OCI-M2 (cell line): ENCODE results near the gene ZMYND19.
"Not testable (repeated sequence)": the region's sequence is repeated elsewhere in the genome, so short reads cannot be mapped to it uniquely, and the experiment has no call there.

Source experiments
- DNase-seq: peaks from one replicate; lab custom pipeline; 2025; ENCODE audit not compliant: unreplicated experiment; lab: John Stamatoyannopoulos, UW

Gene ZMYND19

DNA sequence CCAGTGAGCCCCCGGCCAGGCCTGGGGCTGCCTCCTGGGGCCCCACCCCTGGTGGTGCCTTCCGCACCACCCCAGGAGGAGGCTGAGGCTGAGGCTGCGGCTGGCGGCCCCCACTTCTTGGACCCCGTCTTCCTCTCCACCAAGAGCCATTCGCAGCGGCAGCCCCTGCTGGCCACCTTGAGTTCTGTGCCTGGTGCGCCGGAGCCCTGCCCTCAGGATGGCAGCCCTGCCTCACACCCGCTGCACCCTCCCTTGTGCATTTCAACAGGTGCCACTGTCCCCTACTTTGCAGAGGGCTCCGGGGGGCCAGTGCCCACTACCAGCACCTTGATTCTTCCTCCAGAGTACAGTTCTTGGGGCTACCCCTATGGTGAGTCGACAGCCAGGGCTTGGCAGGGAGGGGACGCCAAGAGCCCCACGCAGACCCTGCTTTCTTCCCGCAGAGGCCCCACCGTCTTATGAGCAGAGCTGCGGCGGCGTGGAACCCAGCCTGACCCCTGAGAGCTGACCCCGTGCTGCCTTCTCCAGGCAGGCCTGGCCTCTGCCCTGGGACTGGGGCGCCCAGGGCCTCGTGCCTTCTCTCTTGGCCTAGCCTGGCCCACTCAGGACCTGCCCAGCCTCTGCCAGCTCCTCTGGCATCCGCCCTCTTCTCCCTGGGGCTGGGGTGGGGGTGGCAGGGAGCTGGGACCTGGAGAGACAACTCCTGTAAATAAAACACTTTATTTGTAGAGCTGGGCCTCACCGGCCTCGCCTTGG lies 24.5 kb upstream of the ZMYND19 start:
- DNase-seq: no peak

DNA sequence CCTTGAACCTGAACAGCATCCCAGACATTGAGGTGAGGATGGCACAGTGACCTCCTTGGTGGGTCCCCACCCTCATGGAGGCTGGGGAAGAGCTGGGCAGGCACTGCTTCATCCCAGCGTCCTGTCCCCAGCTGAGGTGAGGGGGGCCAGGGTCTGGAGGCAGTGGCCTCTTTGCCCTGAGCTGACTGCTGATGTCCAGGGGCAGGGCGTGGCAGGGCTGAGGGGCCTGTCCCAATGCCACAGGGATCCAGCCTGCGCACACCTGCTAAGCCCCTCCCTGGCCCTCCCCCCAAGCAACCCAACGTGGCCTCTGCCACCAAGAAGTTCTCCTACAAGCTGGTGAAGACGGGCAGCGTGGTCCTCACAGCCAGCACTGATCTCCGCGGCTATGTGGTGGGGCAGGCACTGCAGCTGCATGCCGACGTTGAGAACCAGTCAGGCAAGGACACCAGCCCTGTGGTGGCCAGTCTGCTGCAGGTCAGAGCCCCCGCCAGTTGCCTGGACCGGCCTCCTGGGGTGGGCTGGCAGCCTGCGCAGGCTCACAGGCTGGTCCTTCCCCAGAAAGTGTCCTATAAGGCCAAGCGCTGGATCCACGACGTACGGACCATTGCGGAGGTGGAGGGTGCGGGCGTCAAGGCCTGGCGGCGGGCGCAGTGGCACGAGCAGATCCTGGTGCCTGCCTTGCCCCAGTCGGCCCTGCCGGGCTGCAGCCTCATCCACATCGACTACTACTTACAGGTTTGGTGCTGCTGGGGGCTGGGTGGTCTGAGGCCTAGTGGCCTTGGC lies 23.6 kb upstream of the ZMYND19 start:
- DNase-seq: no peak

DNA sequence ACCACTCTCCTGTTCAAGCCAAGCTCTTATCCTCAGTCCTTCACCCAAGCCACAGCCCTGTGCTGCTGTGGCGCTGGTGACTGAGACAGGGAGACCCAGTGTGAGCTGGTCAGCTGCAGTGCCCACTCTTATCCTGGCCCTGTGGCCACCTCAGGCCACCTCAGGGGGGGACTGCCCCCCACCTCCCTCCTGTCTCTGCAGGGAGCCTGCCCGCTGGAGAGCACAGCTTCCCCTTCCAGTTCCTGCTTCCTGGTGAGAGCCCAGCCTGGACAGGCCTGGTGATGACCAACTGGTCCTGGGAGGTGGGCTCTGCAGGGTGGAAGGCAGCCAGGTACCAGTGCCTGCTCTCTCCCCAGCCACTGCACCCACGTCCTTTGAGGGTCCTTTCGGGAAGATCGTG lies 22.9 kb upstream of the ZMYND19 start:
- DNase-seq: no peak

DNA sequence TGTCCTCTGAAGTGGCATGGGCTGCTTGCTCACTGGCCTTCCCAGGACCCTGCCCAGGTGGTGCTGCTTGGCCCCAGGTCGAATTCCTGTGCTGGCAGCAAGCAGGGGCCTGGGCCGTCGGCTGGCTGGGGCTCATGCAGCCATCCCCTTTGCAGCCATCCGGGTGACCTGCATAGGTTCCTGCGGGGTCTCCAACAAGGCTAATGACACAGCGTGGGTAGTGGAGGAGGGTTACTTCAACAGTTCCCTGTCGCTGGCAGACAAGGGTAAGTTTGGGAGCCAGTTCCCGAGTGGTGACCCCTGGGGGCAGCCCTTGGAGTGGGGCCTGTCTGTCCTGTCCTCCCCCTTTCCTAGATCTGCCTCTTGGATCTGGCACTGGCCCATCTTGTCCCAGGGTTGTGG lies 22.4 kb upstream of the ZMYND19 start:
- no peak for DNase-seq

DNA sequence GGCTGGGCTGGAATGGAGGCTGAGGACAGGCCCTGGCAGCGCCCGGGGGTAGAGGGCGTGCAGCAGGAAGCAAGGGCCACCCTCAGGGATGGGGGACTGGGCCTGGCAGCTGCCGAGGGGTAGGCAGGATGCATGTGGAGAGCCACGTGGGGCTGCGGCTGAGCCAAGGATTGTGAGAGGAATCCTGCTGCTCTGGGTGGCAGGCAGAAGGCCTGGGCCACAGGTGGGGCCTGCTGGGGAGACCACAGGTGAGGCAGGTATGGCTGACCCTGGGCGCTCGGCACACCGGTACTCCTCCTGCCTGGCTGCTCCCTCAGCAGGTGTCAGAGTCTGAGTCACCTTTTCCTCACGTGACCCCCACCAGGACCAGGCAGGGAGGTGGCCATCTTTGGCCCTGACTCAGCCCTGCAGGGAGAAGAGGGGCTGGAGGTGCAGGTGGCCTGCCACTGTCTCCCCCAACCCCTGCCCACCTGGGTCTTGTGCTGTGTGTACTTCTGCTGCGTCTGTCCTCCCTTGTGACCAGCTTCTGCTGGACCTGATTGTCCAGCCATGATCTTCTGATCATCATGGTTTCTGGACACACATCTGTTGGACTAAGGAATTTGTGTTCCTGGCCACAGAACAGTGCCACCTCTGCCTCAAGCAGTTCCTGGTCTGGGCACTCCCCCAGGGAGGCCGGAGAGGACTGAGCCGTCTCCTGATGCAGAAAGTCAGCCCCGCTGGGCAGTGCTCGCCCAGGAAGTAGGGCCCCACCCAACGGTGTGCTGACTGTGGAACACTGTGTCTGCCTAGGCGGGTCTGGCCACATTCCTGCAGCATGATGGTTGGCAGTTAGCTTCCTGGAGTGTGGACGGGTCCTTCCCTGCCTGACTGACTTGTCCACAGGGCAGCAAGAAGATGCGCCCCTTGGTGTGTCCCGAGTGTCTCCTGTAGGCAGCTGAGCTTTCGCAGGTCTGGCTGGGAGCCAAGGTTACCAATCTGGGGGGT lies 21.6 kb upstream of the ZMYND19 start:
- no peak for DNase-seq

DNA sequence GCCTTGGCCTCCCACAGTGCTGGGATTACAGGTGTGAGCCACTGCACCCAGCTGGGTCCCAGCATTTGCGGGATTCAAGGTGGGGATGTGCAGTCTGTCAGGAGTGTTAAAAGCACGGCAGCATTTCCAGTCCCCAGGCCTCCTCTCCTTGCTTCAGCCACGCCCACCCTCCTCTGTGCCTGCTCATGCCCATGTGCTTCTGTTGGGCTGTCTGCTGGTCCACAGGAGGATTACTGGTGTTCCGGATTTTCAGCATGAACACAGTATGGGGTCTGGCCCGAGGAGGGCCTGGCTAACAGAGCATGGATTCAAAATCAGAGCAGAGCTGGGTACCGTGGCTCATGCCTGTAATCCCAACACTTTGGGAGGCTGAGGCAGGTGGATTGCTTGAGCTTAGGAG lies 20.6 kb upstream of the ZMYND19 start:
- DNase-seq: no peak

DNA sequence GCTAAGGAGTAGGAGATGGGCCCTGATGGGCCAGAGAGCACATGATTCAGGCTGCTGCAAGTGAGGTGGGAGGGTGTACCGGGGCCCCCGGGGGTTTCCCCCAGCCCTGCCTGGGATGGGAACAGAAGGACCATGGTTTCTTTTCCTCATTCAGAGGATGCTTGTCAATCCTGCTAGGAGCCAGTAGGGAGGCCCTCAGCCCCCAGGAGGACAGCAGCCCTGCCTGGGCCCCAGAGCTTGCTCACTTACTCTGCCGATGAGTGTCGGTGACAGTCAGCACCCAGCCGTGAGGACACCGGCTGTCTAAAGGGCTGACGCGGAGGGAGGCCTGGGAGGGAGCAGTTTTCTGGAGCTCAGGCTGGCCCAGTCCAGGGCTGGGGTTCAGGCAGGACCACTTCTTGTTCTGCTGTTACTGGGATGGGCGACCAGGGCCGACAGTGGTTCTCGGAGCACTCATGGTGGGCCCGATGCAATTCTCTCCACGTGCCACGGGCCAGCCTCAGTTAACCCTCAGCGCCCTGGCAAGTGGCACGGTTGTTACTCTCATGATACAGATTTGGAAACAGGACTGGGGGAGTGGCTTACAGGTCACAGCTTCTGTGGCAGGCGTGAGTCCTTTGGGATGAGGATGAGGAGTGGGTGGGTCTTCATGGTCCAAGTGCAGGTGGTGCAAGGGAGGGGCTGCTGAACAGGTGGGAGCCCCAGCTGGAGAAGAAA lies 17.0 kb upstream of the ZMYND19 start:
- DNase-seq: no peak

DNA sequence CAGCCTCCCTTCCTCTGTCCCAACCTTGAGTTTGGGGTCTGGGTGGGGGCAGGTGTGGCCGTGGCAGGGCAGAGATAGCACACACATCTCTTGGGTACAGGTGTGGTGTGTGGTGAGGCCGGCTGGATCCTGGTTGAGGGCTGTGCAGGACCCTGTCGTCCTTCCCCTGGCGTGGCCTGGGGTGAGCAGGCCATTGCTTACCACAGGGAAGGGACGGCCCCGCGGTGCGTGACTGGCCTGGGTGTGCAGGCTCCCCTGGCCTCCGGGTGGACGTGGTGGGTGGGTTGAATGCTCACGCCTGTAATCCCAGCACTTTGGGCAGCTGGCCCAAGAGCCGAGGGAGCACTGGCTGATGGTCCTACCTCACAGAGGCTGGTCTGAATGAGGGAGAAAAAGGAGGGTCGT lies 16.4 kb upstream of the ZMYND19 start:
- DNase-seq: no peak

DNA sequence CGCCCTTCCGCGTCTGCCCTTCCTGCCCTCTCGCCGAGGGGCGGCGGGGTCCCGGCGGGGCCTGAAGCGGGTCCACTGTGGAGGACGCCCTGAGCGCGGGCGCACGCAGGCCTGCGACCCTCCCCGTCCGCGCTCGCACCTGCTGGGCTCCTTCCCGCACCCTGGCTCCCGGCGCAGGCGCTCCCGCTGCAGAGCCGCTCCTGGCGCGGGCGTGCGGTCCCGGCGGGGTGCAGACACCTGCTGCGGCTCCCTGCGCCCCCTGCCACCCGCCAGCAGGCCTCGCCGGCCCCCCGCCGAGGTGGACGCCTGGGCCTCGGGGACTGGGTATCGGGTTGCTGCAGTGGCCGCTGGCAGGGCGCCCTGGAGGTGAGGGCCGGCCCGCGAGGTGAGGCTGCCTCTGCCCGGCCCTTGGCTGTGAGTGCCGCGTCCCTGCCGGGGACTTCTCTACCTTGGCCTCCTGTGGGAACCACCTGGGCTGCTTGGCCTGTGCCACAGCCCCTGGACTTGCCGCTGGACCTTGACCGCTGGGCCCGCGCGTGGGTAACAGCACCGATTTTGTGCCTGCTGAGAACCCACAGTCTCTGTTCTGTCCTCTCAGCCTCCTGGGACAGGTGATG lies 15.8 kb upstream of the ZMYND19 start:
- no peak for DNase-seq

DNA sequence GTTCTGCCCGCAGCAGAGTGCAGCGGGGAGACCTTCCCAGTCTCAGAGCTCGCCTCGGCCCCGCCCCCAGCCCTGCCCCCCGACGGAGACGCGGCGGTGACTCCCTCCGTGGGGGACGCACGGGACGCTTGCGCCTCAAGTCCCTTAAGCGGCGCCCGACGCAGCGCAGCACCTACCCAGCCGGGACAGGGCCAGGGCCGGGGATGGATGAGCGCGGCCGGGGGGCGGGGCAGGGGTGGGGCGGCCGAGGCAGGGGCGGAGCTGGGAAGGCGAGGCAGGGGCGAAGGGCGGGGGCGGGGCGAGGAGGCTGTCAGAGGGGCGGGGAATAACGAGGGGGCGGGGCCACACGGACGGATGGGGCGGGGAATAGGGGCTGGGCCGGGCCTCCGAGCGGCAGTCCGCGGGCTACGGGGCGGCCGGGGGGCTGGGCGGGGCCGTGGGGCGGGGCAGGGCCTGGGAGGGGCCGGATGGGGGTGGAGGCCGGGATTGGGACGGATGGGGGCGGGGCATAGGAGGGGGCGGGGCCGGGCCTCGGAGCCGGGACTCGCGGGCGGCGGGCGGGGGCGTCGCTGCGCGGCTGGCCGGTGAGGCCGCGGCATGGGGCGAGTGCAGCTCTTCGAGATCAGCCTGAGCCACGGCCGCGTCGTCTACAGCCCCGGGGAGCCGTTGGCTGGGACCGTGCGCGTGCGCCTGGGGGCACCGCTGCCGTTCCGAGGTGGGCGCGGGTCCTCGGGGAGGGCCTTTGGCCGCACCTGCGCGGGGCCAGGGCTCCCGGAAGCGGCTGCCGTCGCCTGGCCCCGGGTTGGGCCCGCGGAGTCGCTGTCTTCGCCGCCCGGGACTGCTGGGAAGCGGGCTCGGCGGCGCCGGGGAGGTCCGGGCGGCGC lies 15.1 kb upstream of the ZMYND19 start, which contains the start of gene ARRDC1:
Gene ARRDC1 (plus strand): TSS at position 566 of the 884 bp plus-strand sequence. CDS start 32 bp downstream, at position 598.
- DNase-seq: no peak

DNA sequence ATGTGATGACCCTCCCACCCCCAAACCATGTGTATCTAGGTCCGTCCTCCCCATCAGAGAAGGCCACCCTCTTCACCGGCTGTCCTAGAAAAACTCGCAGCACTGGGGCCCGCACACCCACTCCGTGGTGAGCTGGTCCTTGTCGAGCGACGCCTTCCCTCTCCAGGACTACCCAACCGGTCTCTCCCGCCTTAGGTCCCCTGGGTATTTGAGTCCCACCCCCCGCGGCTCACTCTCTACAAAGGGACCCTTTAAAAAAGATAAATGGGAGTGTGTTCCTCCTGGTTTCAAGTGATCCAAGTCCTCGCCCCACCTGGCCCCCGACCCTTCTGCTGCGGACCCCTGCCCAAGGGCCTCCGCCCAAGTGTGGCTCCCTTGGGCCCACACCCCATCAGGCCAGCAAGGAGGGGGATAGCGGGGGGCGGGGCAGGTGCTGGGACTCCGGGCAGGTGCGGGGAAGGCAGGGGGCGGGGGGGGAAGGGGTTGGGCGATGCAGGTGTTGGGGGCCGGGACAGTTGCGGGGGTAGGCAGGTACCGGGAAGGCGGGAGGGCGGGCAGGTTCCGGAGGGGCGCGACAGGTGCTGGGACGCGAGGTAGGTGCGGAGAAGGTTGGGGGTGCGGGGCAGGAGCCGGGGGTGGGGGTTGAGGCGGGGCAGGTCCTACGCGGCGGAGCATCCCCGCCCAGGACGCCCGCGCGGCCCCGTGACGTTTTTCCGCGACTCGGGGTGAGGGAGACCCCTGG lies 14.2 kb upstream of the ZMYND19 start:
- no peak for DNase-seq

DNA sequence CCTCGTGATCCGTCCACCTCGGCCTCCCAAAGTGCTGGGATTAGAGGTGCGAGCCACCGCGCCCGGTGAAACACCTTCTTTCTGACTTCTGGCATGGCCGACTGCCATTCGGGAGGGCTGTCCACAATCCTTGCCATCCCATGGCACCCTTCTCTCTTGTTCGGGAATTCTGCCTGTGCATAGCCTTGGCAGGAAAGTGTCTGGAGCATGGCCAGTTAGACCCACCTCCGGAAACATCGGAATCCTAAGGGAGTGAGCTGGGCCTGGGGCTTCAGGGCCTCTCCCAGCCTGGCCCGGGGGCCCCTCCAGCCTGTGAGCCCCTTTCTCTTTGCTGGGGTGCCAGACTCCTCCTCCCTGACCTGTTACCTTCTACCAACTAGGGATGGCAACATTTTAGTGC lies 13.6 kb upstream of the ZMYND19 start:
- DNase-seq: no peak

DNA sequence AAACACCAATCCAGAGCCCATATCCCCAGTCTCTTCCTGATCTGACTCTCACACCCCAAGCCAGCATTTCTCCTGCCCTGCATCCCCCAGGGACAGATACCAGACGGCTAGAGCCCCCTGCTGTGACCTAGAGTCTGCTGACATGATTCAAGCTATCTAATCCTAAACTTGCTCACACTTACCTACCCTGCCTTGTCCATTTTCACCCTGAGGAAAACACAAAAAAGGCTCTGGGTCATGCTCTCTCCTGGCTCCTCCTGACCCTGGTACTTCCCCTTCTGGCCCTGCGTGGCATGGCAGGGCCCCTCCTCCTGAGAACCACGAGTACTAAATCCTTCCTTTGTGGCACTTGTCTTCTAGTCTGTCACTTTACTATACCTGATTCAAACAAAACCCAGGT lies 12.3 kb upstream of the ZMYND19 start:
- DNase-seq: no peak

DNA sequence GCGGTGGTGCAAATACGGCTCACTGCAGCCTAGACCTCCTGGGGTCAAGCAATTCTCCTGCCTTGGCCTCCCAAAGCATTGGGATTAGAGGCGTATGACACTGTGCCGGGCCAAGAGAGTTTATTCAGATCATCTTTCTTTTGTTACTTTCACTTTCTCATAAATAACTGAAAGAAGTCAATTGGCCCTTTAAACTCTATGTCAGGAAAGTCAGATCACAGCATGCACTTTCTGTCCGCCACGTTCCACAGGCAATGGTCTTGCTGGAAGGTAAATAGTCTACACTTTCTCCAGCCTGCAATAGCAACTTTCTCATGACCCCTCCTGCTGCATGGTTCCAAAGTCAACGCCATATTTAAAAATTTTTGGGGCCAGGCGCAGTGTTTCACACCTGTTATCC lies 8.6 kb upstream of the ZMYND19 start:
- no peak for DNase-seq

DNA sequence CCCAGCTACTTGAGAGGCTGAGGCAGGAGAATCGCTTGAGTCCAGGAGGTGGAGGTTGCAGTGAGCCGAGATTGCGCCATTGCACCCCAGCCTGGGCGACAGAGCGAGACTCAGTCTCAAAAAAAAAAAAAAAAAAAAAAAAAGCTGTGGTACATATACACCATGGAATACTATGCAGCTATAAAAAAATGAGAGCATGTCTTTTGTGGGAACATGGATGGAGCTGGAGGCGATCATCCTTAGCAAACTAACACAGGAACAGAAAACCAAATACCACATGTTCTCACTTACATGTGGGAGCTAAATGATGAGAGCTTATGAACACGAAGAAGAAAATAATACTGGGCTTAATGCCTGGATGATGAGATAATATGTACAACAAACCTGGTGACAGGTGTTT lies 6.3 kb upstream of the ZMYND19 start:
- DNase-seq: not testable (repeated sequence)

DNA sequence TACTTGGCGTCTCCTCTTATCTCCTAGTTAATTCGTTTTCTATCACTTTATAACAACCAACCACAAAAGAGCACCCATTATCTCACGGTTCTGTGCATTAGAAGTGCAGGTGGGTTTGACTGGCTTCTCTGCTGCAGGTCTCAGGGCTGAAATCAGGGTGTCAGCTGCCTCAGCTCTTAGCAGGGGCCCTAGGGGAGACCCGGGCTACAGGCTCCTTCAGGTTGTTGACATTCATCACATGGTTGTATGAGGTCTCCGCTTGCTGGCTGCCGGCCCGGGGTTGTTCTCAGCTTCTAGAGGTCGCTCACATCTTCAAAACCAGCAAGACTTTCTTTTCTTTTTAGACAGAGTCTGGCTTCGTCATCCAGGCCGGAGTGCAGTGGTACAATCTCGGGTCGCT lies 2.9 kb upstream of the ZMYND19 start:
- no peak for DNase-seq

DNA sequence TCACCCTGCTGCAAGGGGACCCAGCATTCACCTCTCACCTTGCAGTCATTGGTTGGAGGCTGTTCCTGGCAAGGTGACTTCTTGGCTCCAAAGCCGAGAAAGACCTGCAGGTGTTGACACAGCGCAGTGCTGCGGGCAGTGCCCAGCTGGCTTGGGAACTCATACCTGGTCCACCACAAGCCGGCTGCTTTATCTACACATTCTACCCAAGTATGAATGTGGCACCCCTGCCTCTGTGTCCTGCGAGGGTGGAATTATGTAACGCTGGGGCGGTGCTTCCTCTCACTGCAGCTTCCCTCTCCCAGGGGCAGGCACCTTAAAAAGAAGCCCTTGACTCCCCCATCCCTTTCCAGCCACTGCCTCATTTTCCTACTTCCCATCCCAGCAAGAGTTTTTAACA lies 2.5 kb upstream of the ZMYND19 start:
- no peak for DNase-seq

DNA sequence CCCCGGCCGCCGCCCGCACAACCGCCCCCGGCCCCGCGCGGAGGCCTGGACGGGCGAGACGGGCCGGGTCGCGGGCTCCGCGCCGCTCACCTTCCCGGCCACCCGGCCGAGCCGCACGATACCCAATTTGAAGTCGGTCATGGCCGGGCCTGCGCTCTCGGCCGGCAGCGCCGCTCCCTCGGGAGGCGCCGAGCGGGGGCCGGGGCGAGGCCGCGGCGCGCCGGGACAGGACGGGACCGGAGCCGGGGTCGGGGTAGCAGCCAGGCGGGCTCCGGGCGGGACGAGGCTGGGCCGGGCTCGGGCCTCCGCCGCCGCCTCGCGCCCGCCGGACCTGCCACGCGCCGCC lies 216 bp downstream of the ZMYND19 start:
- DNase-seq: no peak
